22Rv1 (cell line): ENCODE results near the gene PLTP.
A peak's percentile ranks its signal among the peaks of the same experiment; 100 is the strongest.
"Not testable (repeated sequence)": the region's sequence is repeated elsewhere in the genome, so short reads cannot be mapped to it uniquely, and the experiment has no call there.

Experiments used
- H3K27ac ChIP-seq: fragments of 450-650 bp; 2 replicates; pipeline ENCODE4 v1.5.1; 2017
- ZFX ChIP-seq: fragments of 450-650 bp; IDR thresholded peaks from 2 replicates; pipeline ENCODE4 v1.6.1; 2017; ENCODE audit warnings: antibody characterized with exemption, borderline replicate concordance
- TF ChIP-seq, protein P1 (sequence below): fragments of 450-650 bp; IDR thresholded peaks from 2 replicates; pipeline ENCODE4 v1.5.1; 2017; ENCODE audit warnings: mild to moderate bottlenecking

Gene PLTP

DNA sequence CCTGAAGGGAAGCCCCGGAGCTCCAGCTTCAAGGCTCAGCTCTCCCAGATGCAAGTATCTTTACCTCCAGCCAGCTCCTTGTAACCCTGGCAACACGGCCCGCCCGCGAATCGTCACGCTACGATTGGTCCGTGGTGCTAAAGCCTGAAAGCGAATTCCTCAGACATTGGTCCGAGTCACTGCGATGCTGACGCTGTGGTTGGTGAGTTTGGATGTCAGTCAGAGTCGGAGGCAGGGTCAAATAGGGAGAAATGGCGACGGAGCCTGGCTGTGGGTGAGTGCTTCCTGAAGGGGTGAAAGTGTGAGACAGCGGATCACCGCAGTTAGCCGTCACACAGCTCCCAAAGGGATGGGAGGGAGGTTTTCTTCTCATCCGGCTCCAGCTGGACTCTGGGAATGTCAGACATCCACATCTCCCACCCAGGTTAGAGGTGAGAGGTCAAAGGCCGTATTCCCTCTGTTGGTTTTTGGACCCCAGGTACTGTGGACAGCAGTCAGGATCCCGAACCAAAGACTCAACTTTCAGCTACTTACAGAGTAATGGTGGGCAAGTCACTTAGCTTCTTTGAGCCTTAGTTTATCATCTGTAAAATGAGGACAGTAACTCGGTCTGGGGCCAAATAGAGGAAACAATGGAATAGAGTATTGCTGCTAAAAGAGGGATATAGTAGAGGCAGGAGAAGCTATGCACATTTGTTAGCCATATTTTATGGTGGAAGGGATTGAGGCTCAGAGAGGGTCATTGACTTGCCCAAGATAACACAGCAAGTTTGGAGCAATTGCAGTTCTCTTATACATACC lies 30.8 kb downstream of the PLTP start, which contains the start of gene ZSWIM1:
ZSWIM1 (plus strand) TSS at position 240 of the 801 bp plus-strand sequence. CDS start 1,366 bp downstream, outside the sequence.
- TF ChIP-seq, protein P1, sequence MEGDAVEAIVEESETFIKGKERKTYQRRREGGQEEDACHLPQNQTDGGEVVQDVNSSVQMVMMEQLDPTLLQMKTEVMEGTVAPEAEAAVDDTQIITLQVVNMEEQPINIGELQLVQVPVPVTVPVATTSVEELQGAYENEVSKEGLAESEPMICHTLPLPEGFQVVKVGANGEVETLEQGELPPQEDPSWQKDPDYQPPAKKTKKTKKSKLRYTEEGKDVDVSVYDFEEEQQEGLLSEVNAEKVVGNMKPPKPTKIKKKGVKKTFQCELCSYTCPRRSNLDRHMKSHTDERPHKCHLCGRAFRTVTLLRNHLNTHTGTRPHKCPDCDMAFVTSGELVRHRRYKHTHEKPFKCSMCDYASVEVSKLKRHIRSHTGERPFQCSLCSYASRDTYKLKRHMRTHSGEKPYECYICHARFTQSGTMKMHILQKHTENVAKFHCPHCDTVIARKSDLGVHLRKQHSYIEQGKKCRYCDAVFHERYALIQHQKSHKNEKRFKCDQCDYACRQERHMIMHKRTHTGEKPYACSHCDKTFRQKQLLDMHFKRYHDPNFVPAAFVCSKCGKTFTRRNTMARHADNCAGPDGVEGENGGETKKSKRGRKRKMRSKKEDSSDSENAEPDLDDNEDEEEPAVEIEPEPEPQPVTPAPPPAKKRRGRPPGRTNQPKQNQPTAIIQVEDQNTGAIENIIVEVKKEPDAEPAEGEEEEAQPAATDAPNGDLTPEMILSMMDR, result no peak
- no peak for TF ChIP-seq ZFX

DNA sequence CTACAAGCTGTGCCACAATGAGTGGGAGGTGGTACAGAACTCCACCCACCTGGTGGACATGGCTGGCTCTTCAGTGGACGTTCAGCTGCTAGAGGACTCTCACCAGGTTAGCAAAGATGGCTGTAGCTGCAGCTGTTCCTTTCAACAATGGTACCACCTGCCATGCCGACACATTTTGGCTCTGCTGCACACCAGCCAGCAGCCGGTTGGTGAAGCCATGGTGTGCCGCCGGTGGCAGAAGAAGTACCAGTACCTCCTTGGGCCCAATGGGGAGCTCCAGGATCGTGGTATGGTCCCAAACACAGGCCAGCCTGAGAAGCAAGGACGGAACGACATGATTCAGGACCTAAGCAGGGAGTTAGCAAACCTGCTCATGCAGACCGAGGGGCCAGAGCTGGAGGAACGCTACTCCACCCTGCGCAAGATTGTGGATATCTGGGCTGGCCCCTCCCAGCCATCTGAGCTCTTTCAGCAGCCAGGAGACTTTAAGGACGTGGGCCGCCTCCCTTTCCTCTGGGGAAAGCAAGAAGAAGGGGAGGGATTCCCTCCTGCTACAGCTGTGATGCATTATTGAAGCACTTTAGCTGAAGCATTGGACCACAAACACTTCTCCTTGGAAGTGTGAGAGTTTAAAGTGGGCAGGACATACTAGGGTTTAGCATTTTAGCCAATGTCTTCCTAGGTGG lies 33.7 kb downstream of the PLTP start:
- H3K27ac ChIP-seq, result no peak overlapping the region
- TF ChIP-seq, protein P1, result no peak
- no peak for TF ChIP-seq ZFX

More for the DNA sequence above, 30.8 kb downstream of the PLTP start, which contains the start of gene ZSWIM1:
- peak within 1 kb of the TSS; percentile 60 for H3K27ac ChIP-seq

- TF ChIP-seq, protein P1, result no peak
- no peak for TF ChIP-seq ZFX
- no peak overlapping the region for H3K27ac ChIP-seq
These were observed 37.4 kb downstream of the PLTP start for GRCh38 chr20:45874576-45874975.

- not testable (repeated sequence) for H3K27ac ChIP-seq
These were observed 37.9 kb downstream of the PLTP start for GRCh38 chr20:45874104-45874481.

DNA sequence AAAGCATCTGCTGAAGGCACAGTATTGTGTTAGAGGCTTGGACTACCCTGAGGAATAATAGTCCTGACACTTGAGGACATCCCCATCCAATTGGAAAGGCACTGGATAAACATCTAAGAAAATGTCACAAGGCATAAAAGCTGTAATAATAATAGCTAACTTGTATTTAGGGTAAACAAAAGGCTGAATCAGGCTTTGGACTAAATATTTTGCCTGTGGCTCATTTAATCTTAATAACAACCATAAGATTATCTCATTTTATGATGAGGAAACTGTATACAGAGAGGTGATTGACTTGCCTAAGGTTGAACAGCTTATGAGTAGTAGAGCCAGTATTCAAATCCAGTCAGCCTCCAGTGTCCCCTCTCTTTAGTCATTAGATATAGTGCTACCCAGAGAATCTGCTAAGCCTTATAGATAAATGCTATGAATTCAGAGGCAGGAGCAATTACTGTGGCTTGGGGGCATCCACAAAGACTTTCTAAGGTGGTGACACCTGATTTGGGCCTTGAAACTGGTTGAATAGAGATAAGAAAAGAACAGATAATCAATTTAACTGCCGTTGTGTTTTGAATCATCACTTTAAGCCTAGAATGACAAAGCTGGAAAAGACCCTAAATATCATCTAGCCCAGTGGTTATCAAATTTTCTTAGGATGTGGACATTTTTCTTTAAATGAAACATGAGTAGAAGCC lies 38.4 kb downstream of the PLTP start:
- H3K27ac ChIP-seq, result no peak overlapping the region
- TF ChIP-seq, protein P1, result no peak
- no peak for TF ChIP-seq ZFX

DNA sequence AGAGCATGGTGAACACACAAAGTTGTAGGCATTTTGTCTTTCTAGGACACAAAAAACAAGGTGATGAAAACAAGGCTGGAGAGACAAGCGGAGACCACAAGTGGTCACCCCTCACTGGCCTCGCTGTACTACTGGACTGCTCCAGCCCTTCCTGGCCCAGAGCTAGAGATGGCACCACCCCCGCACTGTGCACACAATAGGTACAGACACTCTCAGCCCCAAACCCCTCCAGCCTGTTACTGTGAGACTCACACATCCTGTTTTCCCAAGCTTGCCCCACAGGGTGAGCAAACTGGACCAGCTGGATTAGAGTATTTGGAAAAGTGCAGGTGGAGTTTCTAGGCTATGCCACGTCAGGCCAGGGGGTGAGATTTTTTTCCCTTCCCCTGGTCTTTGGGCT lies 39.3 kb downstream of the PLTP start:
- H3K27ac ChIP-seq, result no peak overlapping the region
- TF ChIP-seq ZFX, result no peak
- TF ChIP-seq, protein P1, result no peak

GRCh38 chr20:45867819-45868176 lies 44.2 kb downstream of the PLTP start:
- TF ChIP-seq, protein P1, result no peak
- TF ChIP-seq ZFX, result no peak
- H3K27ac ChIP-seq, result no peak overlapping the region
